Cerebellar nuclear complex (tissue), 1 donor: ENCODE results near the gene SLCO2A1.

ENCODE experiments used
- DNase-seq, 2 experiments: peaks; one replicate each; lab custom pipeline; 2025; lab: John Stamatoyannopoulos, UW

SLCO2A1 gene

DNA sequence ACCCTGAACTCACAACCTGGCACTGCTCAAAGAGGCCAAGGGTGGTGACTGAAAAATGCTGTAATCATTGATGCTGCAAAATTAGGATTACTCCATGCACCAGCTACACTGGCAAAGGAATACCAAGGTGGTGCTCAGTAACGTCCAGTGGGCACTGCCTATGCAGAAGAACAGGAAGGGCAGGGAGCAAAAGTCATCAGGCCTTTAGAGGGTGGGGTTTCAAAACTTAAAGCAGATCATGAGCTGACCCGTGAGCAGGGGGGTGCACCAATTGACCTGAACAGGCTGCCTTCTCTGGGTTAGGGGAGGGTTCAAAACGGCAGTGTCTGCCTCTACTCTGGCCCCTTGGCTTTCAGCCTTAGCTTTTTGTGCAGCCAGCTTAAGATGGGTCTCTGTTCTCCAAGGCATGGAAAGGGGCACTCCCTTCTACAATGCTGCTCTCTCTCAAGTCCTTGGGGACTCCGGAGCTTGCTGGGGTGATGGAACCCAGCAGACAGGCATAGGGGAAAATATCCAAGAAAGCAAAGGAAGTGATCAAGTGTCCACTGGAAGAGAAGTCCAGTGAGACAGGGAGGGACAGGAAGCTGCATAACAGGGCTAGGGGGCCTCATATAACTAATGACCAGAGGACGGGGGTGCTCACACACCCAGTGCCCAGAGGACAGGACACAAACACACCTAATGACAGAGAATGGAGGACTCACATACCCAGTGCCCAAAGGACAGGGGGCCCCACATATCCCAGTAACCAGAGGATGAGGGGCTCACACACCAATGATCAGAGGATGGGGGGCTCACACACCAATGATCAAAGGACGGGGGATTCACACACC is 145.5 kb downstream of the SLCO2A1 start:
- no peak for DNase-seq

DNA sequence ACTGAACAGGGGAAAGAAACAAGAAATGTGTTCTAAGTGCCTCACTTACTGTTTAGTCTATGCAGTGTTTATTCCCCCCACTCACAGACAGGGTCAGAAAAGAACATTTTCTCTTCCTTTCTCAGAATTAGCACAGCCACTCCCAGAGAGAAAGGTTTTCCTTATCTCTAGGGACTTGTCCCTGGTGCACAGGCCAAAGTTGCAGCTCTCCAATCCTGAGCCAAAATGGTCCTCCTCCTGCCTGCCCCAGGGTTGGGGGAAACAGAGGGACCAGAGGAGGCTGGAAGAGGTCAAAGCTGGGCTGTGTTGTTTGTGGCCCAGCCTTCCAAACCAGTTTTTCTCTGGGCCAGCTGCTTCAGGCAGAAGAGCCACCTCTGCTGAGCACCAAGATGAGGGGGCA is 146.1 kb downstream of the SLCO2A1 start:
- DNase-seq: no peak

DNA sequence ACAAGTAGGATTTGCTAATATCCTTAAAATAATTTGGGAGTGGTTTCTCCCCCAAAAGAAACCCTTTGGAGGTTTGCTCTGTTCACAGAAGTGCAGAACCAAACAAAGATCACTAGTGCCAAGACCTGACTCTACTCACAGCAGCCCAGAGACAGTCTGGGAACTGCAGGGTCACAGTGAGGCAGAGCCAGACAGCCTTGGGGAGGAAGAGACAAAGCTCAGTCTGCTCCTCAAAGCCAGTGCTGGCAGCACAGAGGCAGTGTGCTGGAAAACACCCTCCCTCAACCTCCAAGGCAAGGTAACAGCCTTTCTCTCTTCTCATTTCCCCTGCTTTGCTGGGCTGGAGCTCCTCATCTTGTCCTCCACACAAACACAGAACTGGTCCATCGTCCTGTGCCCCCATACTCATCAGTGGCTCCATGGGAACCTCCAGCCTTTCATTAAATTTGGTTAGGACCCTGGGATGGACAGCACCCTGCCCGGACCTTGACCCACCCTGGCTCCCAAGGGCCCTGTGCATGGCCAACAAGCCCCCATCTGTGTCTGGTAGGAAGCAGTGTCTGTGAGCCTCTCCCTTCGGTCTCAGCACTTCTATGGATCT is 146.6 kb downstream of the SLCO2A1 start:
- DNase-seq: no peak

DNA sequence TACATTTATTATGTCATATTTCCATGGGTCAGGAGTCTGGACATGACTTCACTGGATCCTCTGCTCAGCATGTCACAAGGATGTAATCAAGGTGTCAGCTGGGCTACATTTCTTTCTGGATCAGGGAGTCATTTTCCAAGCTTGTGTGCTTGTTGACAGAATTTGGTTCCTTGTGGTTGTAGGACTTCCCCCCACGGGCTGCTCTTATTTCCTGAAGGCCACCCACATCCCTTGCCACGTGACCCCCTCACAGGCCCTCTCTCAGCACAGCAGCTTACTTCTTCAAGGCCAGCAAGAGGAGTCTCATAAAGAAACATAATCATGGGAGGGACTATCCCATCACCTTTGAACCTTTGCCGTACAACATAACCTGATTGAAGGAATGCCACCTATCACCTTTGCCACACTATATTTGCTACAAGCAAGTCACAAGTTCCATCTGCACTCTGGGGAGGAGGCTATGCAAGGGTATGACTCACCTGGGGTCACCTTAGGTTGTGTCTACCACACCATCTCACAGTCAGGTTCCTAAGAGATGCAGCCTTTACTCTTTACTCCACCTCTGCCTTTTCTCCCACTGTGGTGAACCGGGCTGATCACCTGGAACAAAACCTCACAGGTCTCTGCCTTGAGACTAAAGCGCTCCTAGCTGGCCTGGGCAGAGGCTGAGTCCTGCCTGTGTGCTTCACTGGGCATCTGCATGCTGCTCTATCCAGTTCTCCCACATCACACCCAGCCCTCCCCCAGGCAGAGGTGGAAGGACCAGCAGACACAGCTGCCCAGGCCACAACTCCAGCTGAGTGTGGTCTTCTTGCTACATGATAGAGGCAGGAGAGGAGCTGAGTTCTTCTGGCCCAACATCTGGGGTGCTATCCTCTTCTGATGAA is 147.5 kb downstream of the SLCO2A1 start:
- no peak for DNase-seq

DNA sequence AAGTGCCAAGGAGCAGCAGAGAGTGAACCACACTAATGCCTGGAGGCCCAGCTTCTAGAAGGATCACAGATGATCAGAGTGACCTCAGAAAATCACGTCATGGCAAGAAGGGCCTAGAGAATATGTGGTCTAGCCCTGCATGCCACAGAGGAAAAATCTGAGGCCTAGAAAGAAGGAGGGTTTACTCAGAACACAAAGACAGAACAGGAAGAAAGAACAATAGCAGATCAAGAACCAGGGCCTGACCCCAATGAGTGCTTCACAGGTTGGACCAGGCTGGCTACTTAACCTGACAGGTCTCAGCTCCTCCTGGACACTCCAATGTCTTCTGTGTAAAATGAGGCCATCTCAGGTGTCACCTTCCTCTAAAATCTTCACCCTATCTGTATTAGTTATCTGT is 148.2 kb downstream of the SLCO2A1 start:
- DNase-seq: no peak

DNA sequence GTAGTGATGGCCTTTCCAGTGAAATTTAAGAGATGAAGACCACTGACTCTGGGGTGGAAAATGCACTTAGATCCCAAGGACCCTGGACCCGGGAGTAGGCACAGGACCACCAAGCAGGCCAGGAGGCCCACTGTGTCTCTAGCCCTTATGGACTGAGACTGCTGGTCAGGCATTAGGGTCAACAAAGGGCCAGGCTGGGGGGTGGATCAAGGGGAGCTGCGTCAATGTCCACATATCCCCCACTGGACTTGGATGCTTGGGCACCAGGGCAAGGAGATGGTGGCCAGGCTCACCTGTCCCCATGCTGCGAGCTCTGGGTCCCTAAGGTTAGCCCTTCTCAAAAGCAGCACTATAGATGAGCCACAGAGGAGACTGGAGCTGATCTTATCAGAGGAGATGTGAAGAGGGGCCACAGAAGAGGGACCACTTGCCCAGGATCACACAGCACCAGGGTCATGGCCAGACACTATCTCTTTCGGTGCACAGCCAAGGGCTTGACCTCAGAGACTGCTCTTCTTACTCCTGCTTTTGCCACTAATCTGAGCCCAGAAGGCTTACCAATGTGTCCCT is 148.8 kb downstream of the SLCO2A1 start:
- no peak for DNase-seq

DNA sequence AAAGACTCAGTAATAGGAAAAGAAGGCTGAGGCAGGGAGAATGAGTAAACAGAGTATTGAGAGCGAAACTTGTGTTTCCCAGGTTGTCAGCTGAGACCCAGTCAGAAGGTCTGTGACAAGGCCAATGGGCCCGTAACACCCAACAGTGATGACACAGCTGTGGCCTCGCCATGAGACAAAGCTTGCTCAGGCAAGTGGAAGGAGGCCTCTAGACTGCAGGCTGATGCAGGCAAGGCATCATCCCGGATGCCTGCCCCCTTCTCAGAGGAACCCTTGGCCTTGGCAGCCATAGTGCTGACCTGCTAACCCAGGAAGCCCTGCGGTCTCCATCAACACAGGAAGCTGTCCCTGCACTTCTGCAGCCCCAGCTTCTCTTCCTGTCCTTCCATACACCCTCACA is 149.4 kb downstream of the SLCO2A1 start:
- DNase-seq: no peak

DNA sequence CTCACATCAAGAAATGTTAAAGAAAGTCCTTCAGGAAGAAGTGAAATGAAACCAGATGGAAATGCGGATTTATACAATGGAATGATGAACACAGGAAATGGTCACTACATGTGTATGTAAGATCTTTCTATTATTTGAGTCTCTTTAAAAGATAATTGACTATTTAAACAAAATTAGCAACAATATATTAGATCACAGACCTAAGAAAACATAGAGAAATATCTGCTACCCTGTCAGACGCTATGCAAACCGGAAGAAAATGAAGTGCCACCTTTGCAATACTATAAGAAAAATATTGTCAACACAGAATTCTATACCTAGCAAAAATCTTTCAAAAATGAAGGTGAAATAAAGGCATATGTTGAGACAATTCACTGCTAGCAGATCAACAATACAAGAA is 151.2 kb downstream of the SLCO2A1 start:
- no peak for DNase-seq
